ENCODE measurements around the gene AP2B1. TPM values are rescaled to one million over a fixed set of nuclear protein-coding genes. Genes with fewer than 3 reads are reported as not detected.

The AP2B1 gene
- total RNA-seq, 2 experiments from 2014 or later: 180 to 185 TPM

- POLR2A ChIA-PET: interaction anchor here (0.8 to 1.9 kb wide), 3 partner anchors 8 to 205 kb away, joined by 3 to 8 read pairs (median 5); no protein-coding TSS in a partner anchor
Measured at GRCh38 chr17:35578197-35578928, 8.8 kb upstream of the AP2B1 start, which contains the start of gene PEX12. TSS of gene PEX12 (minus strand) at chr17:35578571. CDS start at chr17:35578021, 550 bp downstream.

GRCh38 chr17:35578929-35579432 is 8.1 kb upstream of the AP2B1 start:
- Mint-ChIP-seq H3K27me3 (peaks cover 6% of the 10 kb centered on the region), H3K36me3 (ENCODE audit: low read depth) (peaks cover 9% of the 10 kb centered on the region), H3K4me1 (peaks cover 36% of the 10 kb centered on the region), H3K27ac (peak overlapping the region; percentile 99), H3K4me3 (peak overlapping the region; percentile 99), H3K9me3 (no peaks in the 10 kb centered on the region)
- DNase-seq: no peak
- ChIA-PET CTCF (interaction anchor here (0.6 to 2.3 kb wide), 9 partner anchors 10 to 882 kb away, joined by 3 to 11 read pairs (median 4); partner anchors contain the start of gene SLFN14), POLR2A (interaction anchor here (0.6 to 1.9 kb wide), 4 partner anchors 8 to 371 kb away, joined by 3 to 8 read pairs (median 4); no protein-coding TSS in a partner anchor)

More at GRCh38 chr17:35578197-35578928, 8.8 kb upstream of the AP2B1 start, which contains the start of gene PEX12:
- DNase-seq: peak; percentile 94
- Mint-ChIP-seq H3K36me3 (ENCODE audit: low read depth) (peaks cover 9% of the 10 kb centered on the region), H3K4me1 (peaks cover 36% of the 10 kb centered on the region), H3K4me3 (peak within 1 kb of the TSS; percentile 99), H3K27me3 (peaks cover 3% of the 10 kb centered on the region), H3K9me3 (no peaks in the 10 kb centered on the region), H3K27ac (peak within 1 kb of the TSS; percentile 99)
- CTCF ChIA-PET: interaction anchor here (0.6 to 2.3 kb wide), 9 partner anchors 9 to 882 kb away, joined by 3 to 11 read pairs (median 4); partner anchors contain the start of gene SLFN14

DNA sequence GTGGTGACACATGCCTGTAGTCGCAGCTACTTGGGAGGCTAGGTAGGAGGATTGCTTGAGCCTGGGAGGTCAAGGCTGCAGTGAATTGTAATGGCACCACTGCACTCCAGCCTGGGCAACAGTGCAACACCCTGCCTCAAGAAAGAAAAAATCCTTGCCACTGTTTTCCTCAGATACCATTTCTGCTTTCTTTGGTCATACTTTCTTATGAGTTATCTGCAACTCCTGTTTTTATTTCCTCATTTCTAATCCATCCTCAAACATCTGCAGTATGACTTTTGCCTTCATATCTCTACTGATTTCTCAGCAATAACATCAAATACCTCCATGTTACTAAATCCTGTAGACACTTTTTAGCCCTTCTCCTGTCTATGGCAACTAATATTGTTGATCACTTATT is 3.1 kb upstream of the AP2B1 start:
- Mint-ChIP-seq H3K27me3 (peaks cover 14% of the 10 kb centered on the region), H3K4me1 (peaks cover 21% of the 10 kb centered on the region), H3K36me3 (ENCODE audit: low read depth) (peaks cover 2% of the 10 kb centered on the region), H3K9me3 (no peaks in the 10 kb centered on the region), H3K27ac (no peak overlapping the region), H3K4me3 (no peak overlapping the region)
- POLR2A ChIA-PET: no interaction called here
- DNase-seq: no peak
- CTCF ChIA-PET: no interaction called here

DNA sequence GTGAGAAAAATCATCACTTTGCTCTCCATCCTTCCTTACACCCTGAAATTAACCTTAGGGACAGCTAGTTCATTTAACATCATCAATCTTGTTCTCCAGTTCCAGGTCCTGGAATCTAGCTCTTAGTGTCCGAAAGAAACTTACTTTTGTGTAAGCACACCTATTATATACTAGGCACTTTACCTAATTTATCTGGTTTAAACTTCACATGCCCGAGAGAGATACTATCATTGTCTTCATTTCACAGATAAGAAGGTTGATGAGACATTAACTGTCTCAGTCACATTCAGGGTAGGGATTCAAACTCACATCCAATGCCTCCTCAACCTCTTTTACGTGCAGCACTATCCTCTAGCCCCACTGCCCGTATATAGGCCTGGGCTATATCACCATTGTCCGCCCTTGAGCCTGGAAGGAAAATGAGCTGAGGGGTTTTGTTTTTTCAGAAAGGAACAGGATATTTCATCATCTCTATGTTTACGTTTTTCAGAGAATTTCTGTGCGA is 501 bp upstream of the AP2B1 start:
- POLR2A ChIA-PET: interaction anchor here (0.6 to 0.9 kb wide), 3 partner anchors 8 to 351 kb away, joined by 3 read pairs; partner anchors contain the start of genes PEX12 and TAF15
- peaks cover 29% of the 10 kb centered on the region for H3K4me1 Mint-ChIP-seq

DNA sequence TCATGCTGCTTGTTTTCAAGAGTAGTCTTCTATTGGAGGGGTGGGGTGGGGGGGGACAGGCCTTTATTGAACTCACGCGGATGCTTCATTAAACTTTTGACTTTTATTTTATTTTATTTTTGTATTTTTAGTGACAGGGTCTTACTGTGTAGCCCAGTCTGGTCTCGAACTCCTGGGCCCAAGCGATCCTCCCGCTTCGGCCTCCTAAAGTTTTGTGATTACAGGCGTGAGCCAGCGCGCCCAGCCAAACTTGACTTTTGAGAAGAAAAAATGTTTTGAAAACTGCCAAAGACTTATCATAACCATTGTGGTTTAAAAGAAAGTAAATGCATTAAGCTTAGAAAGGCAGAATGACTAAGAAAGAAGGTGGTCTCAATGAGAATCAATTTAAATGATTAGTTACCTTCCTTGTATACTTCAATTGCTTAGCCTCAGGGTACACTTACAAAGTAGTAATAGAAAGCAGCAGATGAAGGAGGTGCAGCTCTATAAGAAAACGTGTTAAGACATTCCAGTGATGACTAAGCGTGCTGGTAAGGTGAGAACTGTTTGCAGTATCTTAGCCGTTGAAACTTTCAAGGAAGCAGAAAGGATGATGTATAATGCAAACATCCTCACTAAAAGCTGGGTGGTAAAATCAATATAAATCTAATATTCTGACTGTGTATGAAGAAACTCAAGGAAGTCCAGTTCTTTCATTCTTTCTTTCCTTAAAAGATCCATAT is 1.2 kb downstream of the AP2B1 start:
- peaks cover 30% of the 10 kb centered on the region for H3K4me1 Mint-ChIP-seq
- H3K27ac Mint-ChIP-seq: peak overlapping the region; percentile 96
- H3K4me3 Mint-ChIP-seq: peak overlapping the region; percentile 91
- H3K27me3 Mint-ChIP-seq: peaks cover 11% of the 10 kb centered on the region
- H3K36me3 Mint-ChIP-seq (ENCODE audit: low read depth): peaks cover 4% of the 10 kb centered on the region
- no peak for DNase-seq
- H3K9me3 Mint-ChIP-seq: no peaks in the 10 kb centered on the region
- ChIA-PET POLR2A (interaction anchor here (1.7 to 2.3 kb wide), 2 partner anchors 10 to 11 kb away, joined by 4 to 8 read pairs; partner anchors contain the start of gene PEX12), CTCF (interaction anchor here (0.9 to 2.0 kb wide), 4 partner anchors 9 to 49 kb away, joined by 3 to 11 read pairs (median 3); partner anchors contain the start of gene PEX12)

More for the DNA sequence above, 501 bp upstream of the AP2B1 start:
- Mint-ChIP-seq H3K27me3 (peaks cover 14% of the 10 kb centered on the region), H3K9me3 (no peaks in the 10 kb centered on the region), H3K36me3 (ENCODE audit: low read depth) (peaks cover 2% of the 10 kb centered on the region), H3K4me3 (peak overlapping the region; percentile 91), H3K27ac (peak overlapping the region; percentile 96)
- no peak for DNase-seq
- CTCF ChIA-PET: interaction anchor here (0.6 to 1.4 kb wide), 6 partner anchors 11 to 210 kb away, joined by 3 to 5 read pairs (median 4); no protein-coding TSS in a partner anchor

- no peak overlapping the region for H3K4me3 Mint-ChIP-seq
- H3K27ac Mint-ChIP-seq: no peak overlapping the region
- DNase-seq: no peak
- peaks cover 52% of the 10 kb centered on the region for H3K36me3 Mint-ChIP-seq (ENCODE audit: low read depth)
- POLR2A ChIA-PET: no interaction called here
- H3K9me3 Mint-ChIP-seq: no peaks in the 10 kb centered on the region
- no peaks in the 10 kb centered on the region for H3K27me3 Mint-ChIP-seq
- H3K4me1 Mint-ChIP-seq: peaks cover 6% of the 10 kb centered on the region
- CTCF ChIA-PET: interaction anchor here (1.1 to 2.7 kb wide), 2 partner anchors 18 to 41 kb away, joined by 4 to 7 read pairs; no protein-coding TSS in a partner anchor
Measured at GRCh38 chr17:35596072-35596471, 8.9 kb downstream of the AP2B1 start.

DNA sequence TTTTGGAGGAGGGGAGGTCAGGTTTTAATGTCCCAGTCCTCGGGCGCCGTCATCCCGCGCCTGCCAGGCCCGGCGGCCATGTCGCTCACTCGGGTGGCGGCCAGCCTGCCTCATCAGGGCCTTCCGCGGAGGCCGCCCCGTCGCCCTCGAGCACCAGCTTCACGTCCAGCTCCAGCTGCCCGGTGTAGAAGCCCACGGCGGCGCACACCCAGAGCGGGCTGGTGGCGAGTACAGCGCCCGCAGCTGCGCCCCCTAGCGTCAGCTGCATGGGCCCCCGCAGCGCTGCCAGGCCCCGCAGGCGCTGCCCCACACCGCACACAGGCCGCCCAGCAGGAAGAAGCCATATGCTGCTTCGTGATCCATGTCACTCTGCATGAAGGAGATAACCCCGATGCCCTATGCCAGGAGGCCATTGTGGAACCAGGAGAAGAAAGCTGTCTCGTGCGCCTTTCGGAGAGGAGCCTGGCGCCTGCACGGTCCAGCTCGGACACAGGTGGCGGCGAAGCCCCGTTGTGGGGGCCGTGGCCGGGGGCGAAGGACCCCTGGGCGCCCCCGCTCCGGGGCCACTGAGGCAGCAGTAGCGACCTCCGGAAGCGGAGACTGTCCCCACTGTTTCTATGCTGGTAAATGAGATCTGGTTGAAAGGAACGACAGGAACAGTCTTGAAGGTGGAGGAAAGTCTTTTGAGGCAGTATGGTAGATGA is 9.6 kb downstream of the AP2B1 start:
- H3K27ac Mint-ChIP-seq: no peak overlapping the region
- no peaks in the 10 kb centered on the region for H3K9me3 Mint-ChIP-seq
- ChIA-PET POLR2A (no interaction called here), CTCF (interaction anchor here (0.6 to 2.7 kb wide), 4 partner anchors 8 to 280 kb away, joined by 3 to 7 read pairs (median 4); no protein-coding TSS in a partner anchor)
- H3K36me3 Mint-ChIP-seq (ENCODE audit: low read depth): peaks cover 56% of the 10 kb centered on the region
- no peak for DNase-seq
- H3K4me3 Mint-ChIP-seq: no peak overlapping the region
- H3K4me1 Mint-ChIP-seq: peaks cover 6% of the 10 kb centered on the region
- H3K27me3 Mint-ChIP-seq: no peaks in the 10 kb centered on the region

- no peak for DNase-seq
- Mint-ChIP-seq H3K4me3 (no peak overlapping the region), H3K9me3 (no peaks in the 10 kb centered on the region), H3K36me3 (ENCODE audit: low read depth) (peaks cover 60% of the 10 kb centered on the region), H3K27me3 (no peaks in the 10 kb centered on the region), H3K27ac (no peak overlapping the region), H3K4me1 (peaks cover 6% of the 10 kb centered on the region)
- POLR2A ChIA-PET: no interaction called here
- CTCF ChIA-PET: interaction anchor here (1.0 kb wide), 1 partner anchor 8 kb away, joined by 3 read pairs; no protein-coding TSS in a partner anchor
Measured at GRCh38 chr17:35597604-35598003, 10.5 kb downstream of the AP2B1 start.

GRCh38 chr17:35603674-35604073 is 16.6 kb downstream of the AP2B1 start:
- H3K4me1 Mint-ChIP-seq: no peaks in the 10 kb centered on the region
- ChIA-PET CTCF (interaction anchor here (0.7 to 1.7 kb wide), 4 partner anchors 8 to 702 kb away, joined by 3 to 7 read pairs (median 4); no protein-coding TSS in a partner anchor), POLR2A (no interaction called here)
- H3K27ac Mint-ChIP-seq: no peak overlapping the region
- no peaks in the 10 kb centered on the region for H3K9me3 Mint-ChIP-seq
- peaks cover 51% of the 10 kb centered on the region for H3K36me3 Mint-ChIP-seq (ENCODE audit: low read depth)
- H3K4me3 Mint-ChIP-seq: no peak overlapping the region
- no peaks in the 10 kb centered on the region for H3K27me3 Mint-ChIP-seq
- no peak for DNase-seq

DNA sequence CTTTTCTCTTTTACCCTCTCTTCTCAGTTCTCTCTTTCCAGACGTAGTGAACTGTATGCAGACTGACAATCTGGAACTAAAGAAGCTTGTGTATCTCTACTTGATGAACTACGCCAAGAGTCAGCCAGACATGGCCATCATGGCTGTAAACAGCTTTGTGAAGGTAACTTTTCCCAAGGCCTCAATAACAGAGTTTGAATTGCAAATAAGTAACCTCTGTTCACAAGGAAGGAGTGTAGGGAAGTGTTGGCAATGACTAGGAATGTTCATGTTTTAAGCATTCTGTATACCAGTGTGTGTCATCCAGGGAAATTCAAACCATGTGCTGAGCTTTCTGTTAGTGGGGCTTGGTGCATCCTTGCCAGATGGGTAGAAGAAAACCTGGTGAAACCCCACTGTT is 18.6 kb downstream of the AP2B1 start:
- no peak overlapping the region for H3K27ac Mint-ChIP-seq
- H3K27me3 Mint-ChIP-seq: no peaks in the 10 kb centered on the region
- ChIA-PET CTCF (interaction anchor here (1.0 to 1.1 kb wide), 2 partner anchors 10 to 16 kb away, joined by 3 read pairs; no protein-coding TSS in a partner anchor), POLR2A (no interaction called here)
- H3K4me3 Mint-ChIP-seq: no peak overlapping the region
- peaks cover 51% of the 10 kb centered on the region for H3K36me3 Mint-ChIP-seq (ENCODE audit: low read depth)
- H3K9me3 Mint-ChIP-seq: no peaks in the 10 kb centered on the region
- H3K4me1 Mint-ChIP-seq: no peaks in the 10 kb centered on the region
- DNase-seq: no peak

GRCh38 chr17:35607239-35607847 is 20.2 kb downstream of the AP2B1 start:
- Mint-ChIP-seq H3K36me3 (ENCODE audit: low read depth) (peaks cover 49% of the 10 kb centered on the region), H3K27ac (no peak overlapping the region), H3K27me3 (no peaks in the 10 kb centered on the region), H3K4me1 (no peaks in the 10 kb centered on the region), H3K9me3 (no peaks in the 10 kb centered on the region), H3K4me3 (no peak overlapping the region)
- CTCF ChIA-PET: interaction anchor here (0.6 to 2.1 kb wide), 7 partner anchors 13 to 1215 kb away, joined by 3 to 6 read pairs (median 3); partner anchors contain the start of gene PEX12
- DNase-seq: no peak
- POLR2A ChIA-PET: interaction anchor here (0.7 kb wide), 1 partner anchor 24 kb away, joined by 6 read pairs; no protein-coding TSS in a partner anchor

Measured in activated CD4-positive, alpha-beta T cell treated with anti-CD3 and anti-CD28 coated beads, Interleukin-2, amount 10 ng/mL, durations not matched to agents 7 days and 5 days (primary cell).